ENCODE results near the gene RAB31.

- TF ChIP-seq CTCF (IDR thresholded peaks at IDR 0.05) (no peak), POLR2A (IDR thresholded peaks at IDR 0.05) (no peak)
Measured at GRCh38 chr18:9907867-9908266, 199.8 kb downstream of the RAB31 start.

All from lower leg skin (tissue), 3 donors.